HEK293 (cell line): ENCODE data around the gene LYPD4.

Experiments
- FEZF1 ChIP-seq: fragments of 450-650 bp; formaldehyde crosslinking; IDR thresholded peaks from 2 replicates; pipeline ENCODE4 v1.5.1; 2016; ENCODE audit warnings: missing biosample characterization, missing genetic modification characterization
- GLIS2 ChIP-seq: fragments of 450-650 bp; formaldehyde crosslinking; IDR thresholded peaks from 2 replicates; pipeline ENCODE4 v1.5.1; 2016; ENCODE audit warnings: missing biosample characterization, missing genetic modification characterization
- HIC1 ChIP-seq: fragments of 450-650 bp; formaldehyde crosslinking; IDR thresholded peaks from 2 replicates; pipeline ENCODE4 v1.5.1; 2016; ENCODE audit warnings: missing biosample characterization, missing genetic modification characterization
- PRDM4 ChIP-seq: fragments of 450-650 bp; formaldehyde crosslinking; IDR thresholded peaks from 2 replicates; pipeline ENCODE4 v1.5.1; 2017; ENCODE audit warnings: missing biosample characterization, missing genetic modification characterization
- RBAK ChIP-seq: fragments of 450-650 bp; formaldehyde crosslinking; IDR thresholded peaks from 2 replicates; pipeline ENCODE4 v1.5.1; 2016; ENCODE audit warnings: missing biosample characterization, missing genetic modification characterization
- SETDB1 ChIP-seq: IDR thresholded peaks from one replicate; pipeline ENCODE4 v1.6.1; 2017; ENCODE audit warnings: mild to moderate bottlenecking, low read length, moderate library complexity, mixed read lengths; ENCODE audit not compliant: insufficient read length
- ZBTB11 ChIP-seq: fragments of 450-650 bp; formaldehyde crosslinking; conservative IDR thresholded peaks from 2 replicates; pipeline ENCODE4 v1.5.1; 2016; ENCODE audit warnings: low read depth, missing biosample characterization, missing genetic modification characterization
- ZFP69B ChIP-seq: fragments of 450-650 bp; formaldehyde crosslinking; IDR thresholded peaks from 2 replicates; pipeline ENCODE4 v1.5.1; 2016; ENCODE audit warnings: missing biosample characterization, missing genetic modification characterization
- ZNF16 ChIP-seq: fragments of 450-650 bp; formaldehyde crosslinking; IDR thresholded peaks from 2 replicates; pipeline ENCODE4 v1.5.1; 2016; ENCODE audit warnings: low read depth, missing biosample characterization, missing genetic modification characterization
- ZNF174 ChIP-seq: fragments of 450-650 bp; formaldehyde crosslinking; IDR thresholded peaks from 2 replicates; pipeline ENCODE4 v1.5.0; 2017; ENCODE audit warnings: missing biosample characterization, mild to moderate bottlenecking, missing genetic modification characterization
- ZNF184 ChIP-seq: fragments of 450-650 bp; IDR thresholded peaks from 2 replicates; pipeline ENCODE4 v1.5.1; 2018; ENCODE audit warnings: missing biosample characterization, mild to moderate bottlenecking, missing genetic modification characterization
- ZNF19 ChIP-seq: fragments of 450-650 bp; formaldehyde crosslinking; IDR thresholded peaks from 2 replicates; pipeline ENCODE4; 2016; ENCODE audit warnings: missing biosample characterization, missing genetic modification characterization, low read depth
- ZNF2 ChIP-seq: fragments of 450-650 bp; formaldehyde crosslinking; IDR thresholded peaks from 2 replicates; pipeline ENCODE4 v1.5.1; 2016; ENCODE audit warnings: missing biosample characterization, missing genetic modification characterization
- ZNF433 ChIP-seq: fragments of 450-650 bp; formaldehyde crosslinking; IDR thresholded peaks from 2 replicates; pipeline ENCODE4 v1.5.1; 2016; ENCODE audit warnings: missing biosample characterization, missing genetic modification characterization, low read depth
- ZNF488 ChIP-seq: fragments of 450-650 bp; formaldehyde crosslinking; IDR thresholded peaks from 2 replicates; pipeline ENCODE4 v1.5.1; 2016; ENCODE audit warnings: missing biosample characterization, missing genetic modification characterization
- ZNF518A ChIP-seq: fragments of 450-650 bp; formaldehyde crosslinking; conservative IDR thresholded peaks from 2 replicates; pipeline ENCODE4 v1.5.1; 2016; ENCODE audit warnings: low read depth, missing biosample characterization, missing genetic modification characterization
- ZNF626 ChIP-seq: fragments of 450-650 bp; sonication (Bioruptor Pico); formaldehyde crosslinking; IDR thresholded peaks from 2 replicates; pipeline ENCODE4 v1.5.1; 2018; ENCODE audit warnings: missing biosample characterization, missing genetic modification characterization, inconsistent platforms
- ZNF747 ChIP-seq: fragments of 450-650 bp; formaldehyde crosslinking; IDR thresholded peaks from 2 replicates; pipeline ENCODE4 v1.5.1; 2016; ENCODE audit warnings: missing biosample characterization, missing genetic modification characterization
- ZNF785 ChIP-seq: fragments of 450-650 bp; formaldehyde crosslinking; IDR thresholded peaks from 2 replicates; pipeline ENCODE4 v1.5.1; 2016; ENCODE audit warnings: missing biosample characterization, missing genetic modification characterization
- ZNF837 ChIP-seq: fragments of 450-650 bp; formaldehyde crosslinking; IDR thresholded peaks from 2 replicates; pipeline ENCODE4 v1.5.1; 2016; ENCODE audit warnings: missing biosample characterization, missing genetic modification characterization

The LYPD4 gene

GRCh38 chr19:41859618-41860418 is 15.3 kb upstream of the LYPD4 start, which contains the start of gene RPS19 (continued):
- TF ChIP-seq ZNF433 (tag by site-specific recombination) (no peak), HIC1 (no peak), ZNF16 (tag by site-specific recombination) (0 out of 2 replicates have a peak, but pooled peaks have one; percentile 17), FEZF1 (tag by site-specific recombination) (peak; percentile 51; the same call in 1 of the 2 replicates), ZNF626 (tag by site-specific recombination) (0 out of 2 replicates have a peak, but pooled peaks have one; percentile 61), ZNF747 (tag by site-specific recombination) (no peak), ZNF2 (tag by site-specific recombination) (peak; percentile 96), ZNF837 (no peak), RBAK (tag by site-specific recombination) (no peak), PRDM4 (tag by site-specific recombination) (peak; percentile 77), ZFP69B (tag by site-specific recombination) (peak; percentile 89), ZBTB11 (peak; percentile 98), ZNF488 (tag by site-specific recombination) (no peak), ZNF518A (tag by site-specific recombination) (peak; percentile 98), SETDB1 (no peak), ZNF174 (tag by site-specific recombination) (no peak), ZNF785 (peak; percentile 100), ZNF184 (tag by site-specific recombination) (no peak; the same call in 1 of the 2 replicates), ZNF19 (no peak), GLIS2 (peak; percentile 100)
